Measurements from ENCODE around the gene DNAJC16. TPM values are rescaled to one million over a fixed set of nuclear protein-coding genes. Genes with fewer than 3 reads are reported as not detected.
A peak's percentile ranks its signal among the peaks of the same experiment; 100 is the strongest.

The DNAJC16 gene
- total and polyA plus RNA-seq, 2 of the 13 experiments (the other 11 are each of a cell fraction or from before 2014, with no cell fraction given), result 11.4 to 15.4 TPM

GRCh38 chr1:15603050-15603965 lies 76.7 kb downstream of the DNAJC16 start (continued):
- TF ChIP-seq IRF2 (CRISPR knock-in tag; IDR thresholded peaks at IDR 0.05), result peak; percentile 81; the same call in 1 of the 2 replicates
- TF ChIP-seq ZNF510 (CRISPR knock-in tag; IDR thresholded peaks at IDR 0.05; ENCODE audit: low read depth), result no peak
- peak; percentile 82 for TF ChIP-seq ZNF883 (CRISPR knock-in tag; IDR thresholded peaks at IDR 0.05; ENCODE audit: not compliant biosample characterization)
- peak; percentile 94 for TF ChIP-seq MXD4 (CRISPR knock-in tag; IDR thresholded peaks at IDR 0.05)
- TF ChIP-seq KLF15 (CRISPR knock-in tag; IDR thresholded peaks at IDR 0.05; ENCODE audit: borderline replicate concordance), result 0 out of 2 replicates have a peak, but pooled peaks have one; percentile 26
- TF ChIP-seq RFX5 (IDR thresholded peaks at IDR 0.05; ENCODE audit: low read depth, low read length), result peak; percentile 87
- TF ChIP-seq THAP7 (CRISPR knock-in tag; IDR thresholded peaks at IDR 0.05), result no peak; the same call in 1 of the 2 replicates
- 0 out of 4 replicates have a peak, but pooled peaks of 1 of the 2 experiments have one; percentile 14 for TF ChIP-seq REST (IDR thresholded peaks at IDR 0.05; ENCODE audit: borderline replicate concordance in 1 of 2, low read depth in 1 of 2, low read length in 2 of 2)
- peak; percentile 93; the same call in 1 of the 2 replicates for TF ChIP-seq MIER3 (CRISPR knock-in tag; IDR thresholded peaks at IDR 0.05; ENCODE audit: borderline replicate concordance)
- no peak for TF ChIP-seq MTA3 (CRISPR knock-in tag; IDR thresholded peaks at IDR 0.05)
- TF ChIP-seq NFYC (CRISPR knock-in tag; IDR thresholded peaks at IDR 0.05), result peak; percentile 98
- TF ChIP-seq ZNF816 (CRISPR knock-in tag; IDR thresholded peaks at IDR 0.05; ENCODE audit: borderline replicate concordance), result peak; percentile 82; the same call in 1 of the 2 replicates
- no peak; the same call in 1 of the 2 replicates for TF ChIP-seq TOE1 (CRISPR knock-in tag; IDR thresholded peaks at IDR 0.05)
- TF ChIP-seq IKZF4 (CRISPR knock-in tag; IDR thresholded peaks at IDR 0.05; ENCODE audit: borderline replicate concordance, low read depth, not compliant biosample characterization), result peak; percentile 91
- TF ChIP-seq ZNF550 (CRISPR knock-in tag; IDR thresholded peaks at IDR 0.05; ENCODE audit: borderline replicate concordance), result no peak
- TF ChIP-seq TARDBP (CRISPR knock-in tag; IDR thresholded peaks at IDR 0.05), result peak; percentile 75
- peak; percentile 41; the same call in 1 of the 2 replicates for TF ChIP-seq SIX1 (CRISPR knock-in tag; IDR thresholded peaks at IDR 0.05; ENCODE audit: borderline replicate concordance)
- no peak for TF ChIP-seq STAG1 (CRISPR knock-in tag; IDR thresholded peaks at IDR 0.05)
- 0 out of 2 replicates have a peak, but pooled peaks have one; percentile 83 for TF ChIP-seq ATF6 (CRISPR knock-in tag; conservative IDR thresholded peaks at IDR 0.05)
- no peak for TF ChIP-seq ZSCAN12 (CRISPR knock-in tag; IDR thresholded peaks at IDR 0.05)

Measured in HepG2 (cell line).